Measurements from ENCODE around the gene KLRD1.

GRCh38 chr12:10283027-10283426 lies 24.6 kb upstream of the KLRD1 start:
- no peak for TF ChIP-seq CTCF (IDR thresholded peaks at IDR 0.05)
- no peak for TF ChIP-seq POLR2A (IDR thresholded peaks at IDR 0.05)
